ENCODE measurements around the gene C6orf47.
"Not testable (repeated sequence)": the region's sequence is repeated elsewhere in the genome, so short reads cannot be mapped to it uniquely, and the experiment has no call there.

Gene C6orf47, protein sequence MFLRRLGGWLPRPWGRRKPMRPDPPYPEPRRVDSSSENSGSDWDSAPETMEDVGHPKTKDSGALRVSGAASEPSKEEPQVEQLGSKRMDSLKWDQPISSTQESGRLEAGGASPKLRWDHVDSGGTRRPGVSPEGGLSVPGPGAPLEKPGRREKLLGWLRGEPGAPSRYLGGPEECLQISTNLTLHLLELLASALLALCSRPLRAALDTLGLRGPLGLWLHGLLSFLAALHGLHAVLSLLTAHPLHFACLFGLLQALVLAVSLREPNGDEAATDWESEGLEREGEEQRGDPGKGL

DNA sequence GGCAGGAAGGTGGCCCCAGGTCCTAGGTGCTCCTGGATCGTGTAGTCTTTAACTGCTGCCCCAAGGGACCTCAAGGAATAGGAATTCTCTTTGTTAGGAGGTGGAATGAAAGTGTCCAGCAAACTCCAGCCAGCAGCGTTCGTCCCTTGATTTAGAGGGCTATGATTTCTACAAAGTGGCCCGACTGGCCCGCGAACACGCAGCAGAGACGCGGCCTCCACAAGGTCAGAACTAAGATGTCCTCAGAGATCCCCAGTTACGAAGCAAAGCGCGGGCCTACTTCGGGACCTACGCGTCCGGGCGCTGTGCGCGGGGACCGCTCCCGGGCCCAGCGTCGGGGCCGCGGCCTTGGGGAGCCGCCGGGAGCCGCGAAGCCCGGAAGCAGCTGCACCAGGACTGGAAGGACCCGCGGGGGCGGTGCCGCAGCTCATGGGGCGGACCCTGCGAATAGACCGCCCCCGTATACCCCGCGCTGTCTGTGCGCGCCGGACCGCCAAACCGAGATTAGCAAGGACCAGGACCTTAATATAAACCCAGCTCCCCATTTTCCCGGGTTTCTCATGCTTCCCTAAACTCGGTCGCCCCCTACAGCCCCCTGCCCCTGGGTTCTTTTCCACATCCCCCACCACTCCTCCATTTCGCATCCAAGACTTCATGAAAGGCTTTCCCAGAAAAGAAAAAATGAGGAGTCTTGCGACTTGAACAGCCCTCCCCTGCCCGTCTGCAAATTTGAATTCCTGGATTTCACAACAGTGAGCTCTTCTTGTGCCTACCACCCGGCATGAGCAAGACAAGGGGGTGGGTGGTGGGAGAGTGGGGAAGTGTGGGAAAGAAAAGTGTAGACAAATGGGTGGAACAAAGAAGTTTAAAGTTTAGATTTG, at the start of gene C6orf47:
C6orf47 (minus strand) TSS at position 398 of the 881 bp plus-strand sequence. CDS start 831 bp downstream, outside the sequence.
- peak; percentile 77 for DNase-seq

DNA sequence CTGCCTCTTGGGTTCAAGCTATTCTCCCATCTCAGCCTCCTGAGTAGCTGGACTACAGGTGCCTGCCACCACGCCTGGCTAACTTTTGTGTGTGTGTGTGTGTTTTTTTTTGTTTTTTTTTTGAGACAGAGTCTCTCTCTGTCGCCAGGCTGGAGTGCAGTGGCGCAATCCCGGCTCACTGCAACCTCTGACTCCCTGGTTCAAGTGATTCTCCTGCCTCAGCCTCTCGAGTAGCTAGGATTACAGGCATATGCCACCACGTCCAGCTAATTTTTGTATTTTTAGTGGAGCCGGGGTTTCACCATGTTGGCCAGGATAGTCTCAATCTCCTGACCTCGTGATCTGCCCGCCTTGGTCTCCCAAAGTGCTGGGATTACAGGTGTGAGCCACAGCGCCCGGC, 48.6 kb upstream of the C6orf47 start:
- DNase-seq, result not testable (repeated sequence)

DNA sequence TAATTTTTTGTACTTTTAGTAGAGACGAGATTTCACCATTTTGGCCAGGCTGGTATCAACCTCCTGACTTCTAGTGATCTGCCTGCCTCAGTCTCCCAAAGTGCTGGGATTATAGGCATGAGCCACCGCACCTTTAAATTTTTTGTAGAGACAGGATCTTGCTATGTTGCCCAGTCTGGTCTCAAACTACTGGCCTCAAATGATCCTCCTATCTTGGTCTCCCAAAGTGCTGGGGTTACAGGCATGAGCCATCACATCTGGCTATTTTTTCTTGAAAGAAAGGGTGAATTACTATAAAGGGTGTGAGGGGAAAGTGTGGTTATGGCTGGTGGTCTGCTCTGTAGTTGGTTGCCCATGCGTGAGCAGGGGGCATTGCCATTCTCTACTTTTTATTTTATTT, 47.6 kb upstream of the C6orf47 start:
- no peak for DNase-seq

DNA sequence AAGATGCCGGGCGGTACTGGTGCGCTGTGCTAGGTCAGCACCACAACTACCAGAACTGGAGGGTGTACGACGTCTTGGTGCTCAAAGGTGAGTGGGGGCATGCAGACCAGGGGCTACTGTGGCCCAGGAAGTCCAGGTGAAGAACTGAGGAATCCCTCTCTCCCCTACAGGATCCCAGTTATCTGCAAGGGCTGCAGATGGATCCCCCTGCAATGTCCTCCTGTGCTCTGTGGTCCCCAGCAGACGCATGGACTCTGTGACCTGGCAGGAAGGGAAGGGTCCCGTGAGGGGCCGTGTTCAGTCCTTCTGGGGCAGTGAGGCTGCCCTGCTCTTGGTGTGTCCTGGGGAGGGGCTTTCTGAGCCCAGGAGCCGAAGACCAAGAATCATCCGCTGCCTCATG, 47.1 kb upstream of the C6orf47 start:
- DNase-seq, result no peak

DNA sequence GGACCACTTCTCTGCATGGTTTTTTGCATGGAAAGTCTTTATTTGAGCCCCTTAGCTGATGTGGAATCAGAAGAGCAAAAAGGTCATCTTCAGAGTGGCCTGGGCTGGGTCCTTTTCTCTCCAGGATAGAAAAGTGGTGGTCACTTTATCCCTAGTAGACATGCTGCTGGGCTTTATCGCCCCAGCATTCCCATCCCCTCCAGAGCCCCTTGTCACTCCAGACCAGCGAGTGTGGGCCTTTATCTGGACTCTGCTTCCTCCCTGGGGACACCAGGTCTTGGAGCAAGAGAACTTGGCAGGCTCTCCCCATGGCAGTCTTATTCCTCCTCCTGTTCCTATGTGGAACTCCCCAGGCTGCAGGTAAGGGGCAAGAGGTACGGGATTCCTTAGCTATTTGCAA, 46.0 kb upstream of the C6orf47 start, which contains the start of gene LY6G6F:
LY6G6F (plus strand) TSS at position 268 of the 400 bp plus-strand sequence; CDS start at position 309, 41 bp downstream.
- DNase-seq, result no peak

DNA sequence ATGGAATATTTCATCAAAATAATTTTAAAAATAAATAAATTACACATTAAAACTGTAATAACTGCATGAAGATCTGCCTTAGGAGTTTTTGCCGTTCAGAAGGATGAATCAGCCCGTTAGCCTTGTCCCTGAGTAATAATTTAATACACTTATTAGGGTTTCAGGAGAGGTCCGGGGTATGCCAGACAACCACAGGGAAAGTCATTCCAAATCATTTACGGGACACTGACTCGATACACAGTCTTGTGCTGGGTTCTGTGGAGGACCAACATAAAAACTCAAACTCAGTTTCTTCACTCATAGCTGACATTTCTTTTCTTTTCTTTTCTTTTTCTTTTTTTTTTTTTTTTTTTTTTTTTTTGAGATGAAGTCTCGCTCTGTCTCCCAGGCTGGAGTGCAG, 45.4 kb upstream of the C6orf47 start:
- no peak for DNase-seq

DNA sequence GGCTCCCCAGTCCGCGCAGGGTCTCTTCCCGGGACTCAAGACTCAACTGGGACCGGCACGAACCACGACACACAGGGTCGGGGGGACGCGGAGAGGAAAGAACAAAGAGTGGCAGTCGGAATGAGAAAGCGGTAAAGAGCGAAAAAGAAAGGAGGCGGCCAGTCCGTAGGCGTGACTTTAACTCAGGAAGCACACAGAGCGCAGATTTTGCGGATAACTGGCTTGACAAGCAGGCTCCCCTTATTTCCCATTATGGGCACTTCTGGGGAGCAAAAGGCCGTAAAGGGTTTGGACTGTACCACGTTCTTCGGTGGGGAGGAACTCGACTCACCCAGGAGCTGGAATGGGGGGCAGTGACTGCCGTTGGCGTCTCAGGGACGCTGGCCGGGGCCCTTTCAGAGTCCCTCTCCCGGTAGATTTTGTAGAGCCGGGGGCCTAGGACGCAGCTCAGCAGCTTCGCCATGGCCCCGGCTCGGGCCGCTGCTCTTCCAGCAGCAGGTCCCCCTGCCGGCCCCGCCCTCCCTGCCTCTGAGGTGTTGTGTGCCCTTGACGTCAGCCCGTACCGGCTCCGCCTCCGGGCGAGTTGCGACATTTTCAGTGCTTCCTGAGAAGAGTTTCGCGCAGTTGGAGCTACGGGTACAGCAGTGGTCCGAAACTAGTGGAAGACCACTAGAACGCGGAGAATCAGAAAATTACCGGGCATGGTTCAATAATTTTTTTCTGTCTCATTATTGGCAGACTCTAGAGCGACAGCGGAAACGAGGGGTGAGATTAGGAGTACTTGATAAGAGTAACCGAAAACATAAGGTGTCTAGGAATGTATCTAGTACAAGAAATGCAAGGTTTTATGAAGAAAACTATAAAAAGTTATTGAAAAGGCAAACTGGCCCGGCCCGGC, 42.5 kb upstream of the C6orf47 start, which contains the start of gene ABHD16A:
ABHD16A (minus strand) TSS at position 506 of the 898 bp plus-strand sequence; CDS start at position 463, 43 bp downstream.
- peak; percentile 97 for DNase-seq

DNA sequence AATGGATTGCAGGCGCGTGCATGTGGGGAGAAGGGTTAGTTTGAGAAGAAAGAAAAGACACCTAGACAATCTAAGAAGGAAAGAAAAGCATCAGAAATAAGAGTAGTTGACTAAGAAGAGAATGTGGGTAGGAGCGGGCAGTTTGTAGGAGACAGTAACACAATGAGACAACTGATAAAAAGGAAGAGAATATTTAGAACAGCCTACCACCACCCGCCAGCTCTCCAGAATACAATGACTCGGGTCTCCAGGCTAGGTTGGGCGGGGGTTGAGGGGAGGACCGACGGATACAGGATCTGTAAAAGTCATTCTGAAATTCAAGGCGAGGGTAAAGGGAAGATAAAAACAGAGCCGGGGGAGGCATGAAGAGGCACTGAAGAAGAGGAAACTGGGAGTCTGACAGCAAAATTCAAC, 41.8 kb upstream of the C6orf47 start:
- peak; percentile 44 for DNase-seq

DNA sequence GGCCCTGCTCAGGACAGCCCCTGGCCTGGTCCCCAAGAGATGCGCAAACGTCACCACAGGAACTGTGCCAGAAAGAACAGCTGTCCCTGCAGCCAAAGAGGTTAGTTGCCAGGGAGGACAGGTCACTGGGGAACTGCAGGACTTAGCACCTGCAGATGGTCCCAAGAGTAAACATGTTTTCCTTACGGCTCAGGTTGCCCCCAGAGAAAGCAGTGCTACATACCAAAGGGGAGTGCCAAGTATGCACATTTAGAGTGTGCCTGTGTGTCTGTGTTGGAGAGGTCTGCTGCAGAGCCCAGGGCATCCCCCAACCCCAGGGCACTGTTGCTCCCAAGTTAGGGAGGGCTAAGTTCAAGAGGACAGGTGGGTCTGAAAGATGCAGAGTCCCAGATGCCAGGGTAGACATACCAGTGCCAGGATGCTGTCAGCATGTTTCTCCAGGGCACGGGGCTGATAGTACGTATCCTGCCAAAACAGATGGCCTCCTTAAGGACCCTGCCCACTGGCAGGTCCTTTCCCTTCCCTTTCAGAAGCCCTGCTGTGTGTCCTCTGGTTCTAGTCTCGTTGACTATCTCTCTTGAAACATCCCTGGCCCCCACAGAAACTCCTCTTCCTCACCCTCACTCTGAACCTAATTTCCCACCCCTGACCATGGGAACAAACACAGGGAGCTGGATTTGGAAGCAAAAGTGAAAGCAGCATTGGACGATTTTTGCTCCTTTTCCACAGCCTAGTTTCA, 41.3 kb upstream of the C6orf47 start:
- DNase-seq, result no peak

DNA sequence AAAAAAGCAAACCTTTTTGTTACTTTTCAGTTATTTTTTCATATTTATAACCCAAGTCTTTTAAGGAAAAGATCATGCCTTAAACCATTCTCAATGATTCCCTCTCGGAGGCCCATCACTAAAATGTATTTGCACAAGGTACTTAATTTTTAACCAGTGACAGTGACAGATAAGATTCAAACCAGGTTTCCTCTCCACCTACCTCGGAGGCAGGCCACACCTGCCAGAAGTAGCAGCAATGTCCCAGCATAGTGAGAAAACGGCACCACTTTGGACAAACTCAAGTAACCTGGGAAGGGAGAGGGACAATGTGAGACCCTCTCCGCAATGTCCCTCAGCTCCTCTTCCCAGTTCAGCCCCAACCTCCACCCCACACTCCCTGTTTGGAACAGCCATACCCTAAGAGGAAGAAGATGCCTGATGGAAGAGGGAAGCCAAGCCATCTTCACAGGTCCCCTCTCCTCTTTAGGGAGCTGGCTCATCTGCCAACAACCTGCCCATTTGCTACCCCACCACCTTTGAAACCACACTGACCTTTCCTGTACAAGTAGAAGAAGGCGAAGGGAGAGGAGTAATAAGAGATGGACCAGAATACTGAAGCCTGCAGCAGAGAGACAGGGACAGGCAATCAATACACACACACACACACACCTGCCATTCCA, 40.3 kb upstream of the C6orf47 start:
- no peak for DNase-seq

DNA sequence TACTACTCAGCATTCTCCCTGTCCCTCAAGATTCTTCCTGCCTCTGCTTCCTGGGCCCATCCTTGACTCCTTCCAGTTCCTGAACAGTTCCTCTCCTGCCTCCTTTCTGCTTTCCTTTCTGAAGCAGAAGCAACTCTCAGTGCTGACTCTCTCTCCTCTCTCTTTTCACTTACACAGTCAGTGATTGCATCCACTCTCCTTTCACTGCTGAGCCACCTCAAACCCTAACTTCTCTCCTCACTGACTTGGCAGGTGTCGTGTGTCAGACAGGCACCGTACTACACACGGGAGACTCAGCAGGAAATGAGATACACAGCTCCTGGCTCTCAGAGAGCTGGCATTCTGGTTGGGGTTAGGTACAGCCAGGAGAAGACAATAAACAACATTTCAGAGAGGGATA, 37.0 kb upstream of the C6orf47 start:
- peak; percentile 21 for DNase-seq

DNA sequence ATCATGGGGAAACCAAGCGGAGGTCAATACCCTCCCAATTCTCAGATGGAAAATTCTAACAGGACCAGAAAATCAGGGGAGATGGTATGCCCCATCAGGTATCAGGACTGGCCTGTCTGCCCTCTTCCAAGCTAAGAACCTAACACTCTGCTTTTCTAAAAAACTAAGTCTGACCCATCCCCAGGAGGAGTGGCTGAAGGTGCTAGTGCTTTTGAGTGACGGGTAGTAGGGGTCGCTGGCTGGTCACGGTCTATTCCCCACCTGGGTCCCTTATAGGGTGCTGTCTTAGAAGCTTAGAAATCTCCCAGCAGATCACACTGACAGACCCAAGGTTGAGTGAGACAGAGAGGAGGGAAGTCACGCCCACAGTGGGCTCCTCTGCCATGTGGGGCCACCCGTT, 33.0 kb upstream of the C6orf47 start:
- no peak for DNase-seq

DNA sequence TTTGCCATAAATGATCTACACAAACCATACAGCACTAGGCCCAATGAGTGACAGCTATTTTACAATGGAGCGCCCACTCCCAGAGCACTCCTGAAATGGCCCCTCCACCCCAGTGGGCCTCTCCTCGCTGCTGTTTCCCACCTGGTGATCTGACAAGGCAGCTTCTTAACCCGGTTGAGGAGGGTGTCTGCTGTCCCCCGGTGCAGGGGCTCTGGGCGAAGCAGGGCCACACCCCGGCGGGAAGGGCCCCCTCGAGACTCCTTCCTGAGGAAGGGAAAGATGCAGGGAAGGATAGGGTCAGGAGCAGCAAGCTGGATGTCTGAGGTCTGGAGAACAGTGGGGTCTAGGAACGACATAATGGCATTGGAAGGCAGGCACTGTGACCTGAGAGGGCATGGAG, 32.3 kb upstream of the C6orf47 start:
- DNase-seq, result no peak

DNA sequence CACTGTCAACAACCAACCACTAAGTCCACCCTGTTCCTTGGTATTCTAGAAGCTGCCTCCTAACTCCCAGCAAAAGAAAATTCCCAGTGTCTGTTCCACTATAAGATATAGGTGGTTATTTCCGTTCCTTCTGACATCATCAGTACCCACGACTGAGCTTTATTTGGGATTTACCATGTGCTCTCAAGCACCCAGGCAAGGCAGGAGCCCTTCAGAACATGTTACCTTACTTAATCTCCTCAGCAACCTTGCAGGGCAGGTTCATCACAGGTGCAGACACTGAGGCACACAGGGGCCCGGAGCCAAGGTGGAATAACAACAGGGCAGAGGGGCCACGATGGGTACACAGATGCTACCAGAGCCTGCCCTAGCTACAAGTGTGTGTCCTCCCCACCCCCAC, 31.8 kb upstream of the C6orf47 start:
- no peak for DNase-seq

DNA sequence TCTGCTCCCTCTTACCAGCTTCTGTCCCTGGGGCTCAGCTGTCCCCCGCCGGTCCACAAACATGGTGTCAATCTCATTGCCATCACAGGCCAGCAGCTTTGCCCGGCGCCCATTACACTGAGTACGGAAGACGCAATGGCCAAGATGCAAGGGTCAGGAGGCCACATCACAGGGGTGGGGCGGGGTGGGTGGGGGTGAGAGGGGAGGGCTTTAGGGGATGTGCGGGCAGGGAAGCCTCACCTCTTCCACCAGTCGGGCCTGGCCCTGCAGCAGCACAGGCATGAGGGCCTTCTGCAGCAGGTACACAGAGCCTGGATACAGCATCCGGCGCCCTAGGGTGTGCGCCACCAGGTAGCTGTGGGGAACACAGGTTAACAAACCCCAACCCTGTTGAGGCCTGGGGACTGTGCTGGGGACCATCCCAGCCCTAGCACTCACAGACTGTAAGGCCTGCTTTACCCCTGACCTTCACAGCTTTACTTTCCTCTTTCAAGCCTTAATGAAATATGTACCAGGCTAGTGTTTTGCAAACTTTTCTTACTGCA, 31.1 kb upstream of the C6orf47 start:
- no peak for DNase-seq

DNA sequence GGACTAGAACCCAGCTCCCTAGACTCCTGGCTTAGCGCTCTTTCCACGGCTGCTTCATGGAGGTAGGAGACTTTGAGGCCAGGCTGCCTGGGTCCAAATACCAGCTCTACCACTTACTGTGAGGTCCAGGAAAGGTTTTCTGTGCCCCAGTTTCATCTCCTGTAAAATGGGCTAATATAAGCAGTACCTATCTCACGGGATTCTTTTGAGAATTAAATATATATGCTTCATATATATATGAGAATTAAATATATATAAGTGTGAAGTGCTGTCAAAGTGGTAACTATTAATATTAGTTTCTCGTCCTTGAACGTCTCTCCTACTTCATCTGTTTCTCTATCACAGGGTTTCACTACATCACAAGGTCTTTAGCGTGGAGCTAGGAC, 30.5 kb upstream of the C6orf47 start:
- DNase-seq, result no peak

DNA sequence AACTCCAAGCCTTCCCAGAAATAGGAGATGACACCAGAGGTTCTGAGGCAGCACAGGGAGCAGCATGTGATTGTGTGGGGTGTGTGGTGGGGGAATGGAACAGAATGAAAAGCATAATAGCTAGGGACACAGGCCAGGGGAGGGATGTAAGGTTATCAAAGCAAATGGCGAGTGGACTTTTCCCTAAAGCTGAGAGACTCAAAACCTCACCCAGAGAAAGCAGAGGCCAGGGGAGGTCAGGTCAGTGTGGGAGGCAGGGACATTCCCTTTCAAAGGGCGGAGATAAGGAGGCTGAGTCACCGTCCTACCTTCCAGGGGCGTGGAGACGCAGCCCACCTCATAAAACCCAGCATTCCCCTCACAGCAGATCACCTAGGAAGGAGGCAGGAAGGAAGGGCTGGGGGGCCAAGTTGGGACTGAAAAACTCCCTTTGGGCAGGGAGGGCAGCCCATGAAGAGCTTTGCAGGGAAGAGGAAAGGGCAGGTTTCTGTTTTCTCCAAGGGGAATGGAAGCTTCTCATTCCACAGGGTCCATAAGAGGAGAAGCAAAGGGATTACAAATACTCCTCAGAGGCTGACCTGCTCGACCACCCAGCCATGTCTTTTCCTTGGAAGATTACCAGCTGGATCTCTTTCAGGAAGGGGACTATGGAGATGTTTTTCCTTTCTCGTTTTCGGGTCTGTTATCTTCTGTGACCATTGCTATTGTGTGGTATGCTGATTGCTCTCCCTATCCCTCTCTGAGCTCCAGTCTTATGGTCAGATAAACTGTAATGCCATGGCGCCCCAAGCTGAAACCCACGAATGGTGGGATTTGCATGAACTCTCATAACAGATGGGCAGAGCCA, 29.9 kb upstream of the C6orf47 start:
- DNase-seq, result no peak

DNA sequence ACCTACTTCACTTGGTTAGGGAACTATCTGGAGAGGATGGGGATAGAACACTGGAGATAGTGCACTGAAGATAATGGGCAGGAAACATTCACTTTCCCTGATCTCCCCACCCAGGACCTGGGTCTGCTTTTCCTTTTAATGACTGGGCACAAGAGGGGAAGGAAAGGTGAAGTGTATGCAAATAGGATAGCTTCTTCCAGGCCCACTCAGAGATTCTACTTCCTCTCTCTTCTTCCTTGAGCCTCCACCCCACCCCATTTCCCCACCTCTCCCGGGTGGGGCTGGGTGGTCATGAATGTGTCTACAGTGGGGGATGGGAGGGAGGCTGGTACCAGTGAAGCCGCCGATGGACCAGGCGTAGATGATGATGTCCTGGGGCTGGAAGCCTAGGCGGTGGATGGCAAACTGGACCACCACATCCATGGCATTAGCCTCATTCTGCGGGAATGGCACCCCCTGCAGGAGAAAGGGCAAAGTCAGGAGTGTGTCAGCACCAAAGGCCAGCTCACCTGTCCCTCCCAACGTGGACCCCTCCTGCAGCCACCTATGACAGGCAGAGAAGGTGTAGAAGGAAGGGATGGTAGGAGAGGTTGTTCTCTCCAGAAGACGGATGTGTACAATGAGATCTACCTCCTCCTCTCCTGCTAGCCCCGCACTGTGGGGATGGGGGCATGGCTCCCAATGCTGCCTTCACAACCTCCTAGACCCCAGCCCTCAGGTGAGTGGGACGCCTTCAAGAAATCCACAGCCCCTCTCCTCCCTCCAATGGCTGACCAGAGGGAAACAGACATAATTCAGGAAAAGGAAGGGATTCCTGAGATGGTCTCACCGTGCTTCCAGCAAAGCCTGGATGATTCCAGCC, 28.9 kb upstream of the C6orf47 start:
- no peak for DNase-seq

Data from stimulated activated CD4-positive, alpha-beta T cell treated with anti-CD3 and anti-CD28 coated beads, Interleukin-1b, Interleukin-23, amount 100 ng/mL, for 48 hours (primary cell).